ENCODE data around the gene NPAS3.

The NPAS3 gene

GRCh38 chr14:33369972-33370371, 431.3 kb downstream of the NPAS3 start:
- DNase-seq (ENCODE audit: low read depth in 2 of 3, low spot score in 1 of 3), result no peak

- DNase-seq (ENCODE audit: low read depth in 2 of 3, low spot score in 1 of 3), result no peak
These were observed 431.7 kb downstream of the NPAS3 start for GRCh38 chr14:33370426-33370825.

- no peak for DNase-seq (ENCODE audit: low read depth in 2 of 3, low spot score in 1 of 3)
These were observed 436.5 kb downstream of the NPAS3 start for GRCh38 chr14:33375196-33375595.

- DNase-seq (ENCODE audit: low read depth in 2 of 3, low spot score in 1 of 3), result no peak
These were observed 437.1 kb downstream of the NPAS3 start for GRCh38 chr14:33375786-33376185.

GRCh38 chr14:33376510-33376909, 437.8 kb downstream of the NPAS3 start:
- DNase-seq (ENCODE audit: low read depth in 2 of 3, low spot score in 1 of 3), result no peak

GRCh38 chr14:33377596-33378390, 439.1 kb downstream of the NPAS3 start:
- no peak for DNase-seq (ENCODE audit: low read depth in 2 of 3, low spot score in 1 of 3)

GRCh38 chr14:33381717-33382116, 443.0 kb downstream of the NPAS3 start:
- no peak for DNase-seq (ENCODE audit: low read depth in 2 of 3, low spot score in 1 of 3)

GRCh38 chr14:33386140-33386539, 447.5 kb downstream of the NPAS3 start:
- no peak for DNase-seq (ENCODE audit: low read depth in 2 of 3, low spot score in 1 of 3)

GRCh38 chr14:33386781-33387180, 448.1 kb downstream of the NPAS3 start:
- DNase-seq (ENCODE audit: low read depth in 2 of 3, low spot score in 1 of 3), result no peak

- DNase-seq (ENCODE audit: low read depth in 2 of 3, low spot score in 1 of 3), result no peak
These were observed 451.7 kb downstream of the NPAS3 start for GRCh38 chr14:33390335-33390734.

GRCh38 chr14:33393231-33393894, 454.7 kb downstream of the NPAS3 start:
- no peak for DNase-seq (ENCODE audit: low read depth in 2 of 3, low spot score in 1 of 3)

GRCh38 chr14:33393895-33394368, 455.3 kb downstream of the NPAS3 start:
- DNase-seq (ENCODE audit: low read depth in 2 of 3, low spot score in 1 of 3), result no peak

GRCh38 chr14:33401311-33401710, 462.6 kb downstream of the NPAS3 start:
- no peak for DNase-seq (ENCODE audit: low read depth in 2 of 3, low spot score in 1 of 3)

GRCh38 chr14:33402604-33403003, 463.9 kb downstream of the NPAS3 start:
- no peak for DNase-seq (ENCODE audit: low read depth in 2 of 3, low spot score in 1 of 3)

- no peak for DNase-seq (ENCODE audit: low read depth in 2 of 3, low spot score in 1 of 3)
These were observed 465.4 kb downstream of the NPAS3 start for GRCh38 chr14:33404054-33404453.

- no peak for DNase-seq (ENCODE audit: low read depth in 2 of 3, low spot score in 1 of 3)
These were observed 466.4 kb downstream of the NPAS3 start for GRCh38 chr14:33404964-33405574.

GRCh38 chr14:33406766-33407165, 468.1 kb downstream of the NPAS3 start:
- no peak for DNase-seq (ENCODE audit: low read depth in 2 of 3, low spot score in 1 of 3)

- no peak for DNase-seq (ENCODE audit: low read depth in 2 of 3, low spot score in 1 of 3)
These were observed 469.6 kb downstream of the NPAS3 start for GRCh38 chr14:33408291-33408690.

- DNase-seq (ENCODE audit: low read depth in 2 of 3, low spot score in 1 of 3), result no peak
These were observed 473.8 kb downstream of the NPAS3 start for GRCh38 chr14:33412450-33412849.

GRCh38 chr14:33413381-33413780, 474.7 kb downstream of the NPAS3 start:
- DNase-seq (ENCODE audit: low read depth in 2 of 3, low spot score in 1 of 3), result no peak

GRCh38 chr14:33414041-33414440, 475.4 kb downstream of the NPAS3 start:
- no peak for DNase-seq (ENCODE audit: low read depth in 2 of 3, low spot score in 1 of 3)

- no peak for DNase-seq (ENCODE audit: low read depth in 2 of 3, low spot score in 1 of 3)
These were observed 481.5 kb downstream of the NPAS3 start for GRCh38 chr14:33420051-33420627.
